Activated effector memory CD4-positive, alpha-beta T cell treated with anti-CD3 and anti-CD28 coated beads, Interleukin-2, amount 50 U/mL, for 16 hours (primary cell): ENCODE results near the gene FGB.

Experiments used
- DNase-seq: peaks from one replicate; pipeline ENCODE4 v3.0.0-alpha.2; 2020

FGB gene

GRCh38 chr4:154562697-154563254 lies at the start of gene FGB:
Gene FGB, plus strand, starts transcription at chr4:154563011. Its CDS starts 8 bp downstream, at chr4:154563019.
- no peak for DNase-seq

- no peak for DNase-seq
These were observed 46.3 kb upstream of the FGB start for GRCh38 chr4:154516318-154517029.

GRCh38 chr4:154517591-154517990 lies 45.2 kb upstream of the FGB start:
- no peak for DNase-seq

- no peak for DNase-seq
These were observed 43.6 kb upstream of the FGB start for GRCh38 chr4:154519214-154519613.

GRCh38 chr4:154521607-154522006 lies 41.2 kb upstream of the FGB start:
- DNase-seq = no peak

- no peak for DNase-seq
These were observed 36.7 kb upstream of the FGB start for GRCh38 chr4:154526151-154526550.

- DNase-seq = no peak
These were observed 35.5 kb upstream of the FGB start for GRCh38 chr4:154527308-154527707.

- DNase-seq = no peak
These were observed 33.9 kb upstream of the FGB start for GRCh38 chr4:154528869-154529268.

GRCh38 chr4:154529728-154530519 lies 32.9 kb upstream of the FGB start:
- DNase-seq = no peak

GRCh38 chr4:154534296-154534695 lies 28.5 kb upstream of the FGB start:
- DNase-seq = no peak

GRCh38 chr4:154542271-154542879 lies 20.4 kb upstream of the FGB start:
- DNase-seq = no peak

- no peak for DNase-seq
These were observed 17.1 kb upstream of the FGB start for GRCh38 chr4:154545689-154546088.

GRCh38 chr4:154549894-154550790 lies 12.7 kb upstream of the FGB start, which contains the start of gene PLRG1:
Gene PLRG1, minus strand, starts transcription at chr4:154550400. Its CDS starts 92 bp downstream, at chr4:154550308.
- peak; percentile 99 for DNase-seq

- DNase-seq = peak; percentile 88
These were observed 10.7 kb upstream of the FGB start for GRCh38 chr4:154551872-154552686.

GRCh38 chr4:154559141-154559493 lies 3.7 kb upstream of the FGB start:
- DNase-seq = no peak

GRCh38 chr4:154559494-154560418 lies 3.1 kb upstream of the FGB start:
- DNase-seq = no peak

GRCh38 chr4:154560419-154560801 lies 2.4 kb upstream of the FGB start:
- DNase-seq = no peak

- DNase-seq = no peak
These were observed 2.0 kb upstream of the FGB start for GRCh38 chr4:154560824-154561231.

- no peak for DNase-seq
These were observed 1.5 kb downstream of the FGB start for GRCh38 chr4:154564311-154564710.

GRCh38 chr4:154565704-154566103 lies 2.9 kb downstream of the FGB start:
- DNase-seq = no peak
